Astrocyte (in vitro differentiated cells and primary cell): Measurements from ENCODE around the gene TANGO2. TPM values are rescaled to one million over a fixed set of nuclear protein-coding genes. Genes with fewer than 3 reads are reported as not detected.

ENCODE experiments used
- DNase-seq: peaks from one replicate; pipeline ENCODE4 v3.0.0-alpha.2; 2010; ENCODE audit warnings: low read depth
- FAIRE-seq: peaks from 2 replicates; lab custom pipeline; 2011; peaks lifted over from hg19 to GRCh38; lab: Jason Lieb, UNC
- H2AFZ ChIP-seq: 2 replicates; pipeline ENCODE4 v1.6.0; 2012; ENCODE audit warnings: low read depth, low read length, inconsistent platforms
- H3K27ac ChIP-seq: 2 replicates; pipeline ENCODE4 v1.5.1; 2011; ENCODE audit warnings: low read depth, low read length, inconsistent platforms
- H3K27me3 ChIP-seq: 2 replicates; pipeline ENCODE4 v1.6.0; 2011; ENCODE audit warnings: low read length, inconsistent platforms; ENCODE audit not compliant: insufficient read depth
- H3K36me3 ChIP-seq: 2 replicates; pipeline ENCODE4 v1.5.1; 2011; ENCODE audit warnings: low read length, inconsistent platforms; ENCODE audit not compliant: insufficient read depth
- H3K4me1 ChIP-seq: 2 replicates; pipeline ENCODE4 v1.5.1; 2011; ENCODE audit warnings: low read length, inconsistent platforms; ENCODE audit not compliant: insufficient read depth
- H3K4me2 ChIP-seq: 2 replicates; pipeline ENCODE4 v1.6.0; 2012; ENCODE audit warnings: low read length, inconsistent platforms
- H3K4me3 ChIP-seq: 2 replicates; pipeline ENCODE4 v1.5.1; 2011; ENCODE audit warnings: low read depth, mild to moderate bottlenecking, low read length, inconsistent platforms; ENCODE audit not compliant: insufficient read depth
- H3K79me2 ChIP-seq: 2 replicates; pipeline ENCODE4 v1.6.0; 2012; ENCODE audit warnings: mild to moderate bottlenecking, low read length, inconsistent platforms; ENCODE audit not compliant: insufficient read depth
- H3K9ac ChIP-seq: 2 replicates; pipeline ENCODE4 v1.6.0; 2012; ENCODE audit warnings: mild to moderate bottlenecking, low read length, inconsistent platforms
- H3K9me3 ChIP-seq: 2 replicates; pipeline ENCODE4 v1.5.1; 2012; ENCODE audit warnings: low read depth, mild to moderate bottlenecking, low read length, inconsistent platforms; ENCODE audit not compliant: insufficient read depth
- H4K20me1 ChIP-seq: 2 replicates; pipeline ENCODE4 v1.6.0; 2012; ENCODE audit warnings: low read length, inconsistent platforms; ENCODE audit not compliant: insufficient read depth
- H3K27ac Mint-ChIP-seq: one replicate; pipeline ENCODE4 v1.8.0; 2021; ENCODE audit warnings: mild to moderate bottlenecking, mixed read lengths; ENCODE audit not compliant: unreplicated experiment
- H3K27me3 Mint-ChIP-seq: one replicate; pipeline ENCODE4 v1.8.0; 2021; ENCODE audit warnings: low read depth, mixed read lengths; ENCODE audit not compliant: unreplicated experiment
- H3K36me3 Mint-ChIP-seq: one replicate; pipeline ENCODE4 v1.8.0; 2021; ENCODE audit warnings: low read depth, mixed read lengths; ENCODE audit not compliant: unreplicated experiment
- H3K4me1 Mint-ChIP-seq: one replicate; pipeline ENCODE4 v1.8.0; 2021; ENCODE audit warnings: low read depth, mixed read lengths; ENCODE audit not compliant: unreplicated experiment
- H3K4me3 Mint-ChIP-seq: one replicate; pipeline ENCODE4 v1.8.0; 2021; ENCODE audit warnings: mild to moderate bottlenecking, moderate library complexity, mixed read lengths; ENCODE audit not compliant: unreplicated experiment
- H3K9me3 Mint-ChIP-seq: one replicate; pipeline ENCODE4 v1.8.0; 2021; ENCODE audit warnings: mild to moderate bottlenecking, mixed read lengths; ENCODE audit not compliant: unreplicated experiment
- CTCF ChIP-seq: IDR thresholded peaks from 2 replicates; pipeline ENCODE4 v1.5.1; 2011; ENCODE audit warnings: low read depth, mild to moderate bottlenecking, inconsistent platforms, low read length, moderate library complexity; ENCODE audit not compliant: insufficient read depth
- EZH2 ChIP-seq: IDR thresholded peaks from 2 replicates; pipeline ENCODE4 v1.6.1; 2012; ENCODE audit warnings: mild to moderate bottlenecking, low read length, inconsistent platforms; ENCODE audit not compliant: insufficient read depth
- total RNA-seq: library from RNA; stranded (reverse); gene quantifications from 2 replicates; pipeline ENCODE4 v1.2.1, GENCODE V29; 2021

The TANGO2 gene
- total RNA-seq, 1 donor from 2014 or later, result 28.0 TPM

DNA sequence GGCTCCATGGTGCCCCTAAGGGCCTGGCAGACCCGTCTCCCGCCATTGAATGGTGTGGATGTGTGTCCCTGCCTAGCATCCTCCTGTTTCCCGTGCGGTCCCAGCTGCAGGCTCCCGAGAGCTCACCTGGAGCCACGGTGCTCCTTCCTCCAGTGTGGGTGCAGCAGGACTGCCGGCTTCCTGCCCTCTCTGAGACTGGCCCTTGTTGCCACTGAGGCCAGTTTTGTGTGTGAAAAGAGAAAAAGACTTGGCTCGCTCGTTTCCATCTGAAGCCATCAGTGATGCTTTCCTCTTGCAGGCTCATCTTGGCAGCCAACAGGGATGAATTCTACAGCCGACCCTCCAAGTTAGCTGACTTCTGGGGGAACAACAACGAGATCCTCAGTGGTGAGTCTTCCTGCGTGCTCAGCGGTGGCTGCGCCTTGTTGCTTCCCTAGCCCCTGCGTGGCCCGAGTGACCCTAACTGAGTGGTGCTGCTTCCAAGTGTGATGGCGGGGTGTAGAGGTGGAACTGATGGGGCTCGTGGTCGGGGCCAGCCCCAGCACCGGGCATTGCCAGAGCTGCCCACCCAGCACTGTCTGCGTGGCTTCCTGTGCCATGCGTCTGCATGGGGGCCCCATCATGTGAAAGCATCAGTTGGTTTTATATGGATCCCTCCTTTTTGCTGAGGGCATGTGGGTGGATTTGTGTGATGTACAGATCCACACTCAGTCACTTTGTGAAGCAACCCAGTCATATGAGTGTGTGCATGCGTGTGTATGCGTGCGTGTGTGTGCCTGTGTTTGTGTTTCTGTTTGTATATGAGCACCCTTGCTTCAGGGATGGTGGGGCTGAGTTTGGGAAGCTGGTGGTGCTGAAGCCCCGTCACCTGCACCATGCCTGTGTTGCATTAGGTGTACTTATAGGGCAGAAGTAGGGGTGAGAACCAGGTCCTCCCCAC lies 22.4 kb downstream of the TANGO2 start:
- FAIRE-seq (no peak), DNase-seq (no peak)
- Histone ChIP-seq H3K9me3 (no peaks in the 10 kb centered on the region), H3K4me1 (no peaks in the 10 kb centered on the region), H3K27ac (no peak overlapping the region), H3K4me2 (no peak overlapping the region), H3K9ac (no peak overlapping the region), H4K20me1 (peaks cover 8% of the 10 kb centered on the region), H3K27me3 (no peaks in the 10 kb centered on the region), H3K36me3 (peaks cover 3% of the 10 kb centered on the region), H3K79me2 (no peaks in the 10 kb centered on the region), H2AFZ (no peak overlapping the region), H3K4me3 (no peak overlapping the region)
- Mint-ChIP-seq H3K27ac (peak overlapping the region; percentile 30), H3K27me3 (no peaks in the 10 kb centered on the region), H3K4me1 (no peaks in the 10 kb centered on the region), H3K36me3 (peaks cover 34% of the 10 kb centered on the region), H3K4me3 (no peak overlapping the region), H3K9me3 (no peaks in the 10 kb centered on the region)
- TF ChIP-seq EZH2, result no peak
- TF ChIP-seq CTCF, result no peak

- Histone ChIP-seq H3K9me3 (no peaks in the 10 kb centered on the region), H4K20me1 (peaks cover 5% of the 10 kb centered on the region), H3K4me3 (no peak overlapping the region), H3K9ac (no peak overlapping the region), H3K27ac (no peak overlapping the region), H3K36me3 (peaks cover 3% of the 10 kb centered on the region), H3K4me1 (no peaks in the 10 kb centered on the region), H3K4me2 (no peak overlapping the region), H3K79me2 (no peaks in the 10 kb centered on the region), H2AFZ (no peak overlapping the region), H3K27me3 (no peaks in the 10 kb centered on the region)
- DNase-seq (no peak), FAIRE-seq (no peak)
- no peaks in the 10 kb centered on the region for H3K9me3 Mint-ChIP-seq
- TF ChIP-seq EZH2, result no peak
- TF ChIP-seq CTCF, result no peak
- H3K36me3 Mint-ChIP-seq, result peaks cover 38% of the 10 kb centered on the region
- no peaks in the 10 kb centered on the region for H3K4me1 Mint-ChIP-seq
- H3K4me3 Mint-ChIP-seq, result no peak overlapping the region
- H3K27ac Mint-ChIP-seq, result no peak overlapping the region
- no peaks in the 10 kb centered on the region for H3K27me3 Mint-ChIP-seq
Measured at GRCh38 chr22:20043997-20044342, 23.1 kb downstream of the TANGO2 start.
